GM18499 (cell line): ENCODE results near the gene NUP210L.
"Not testable (repeated sequence)": the region's sequence is repeated elsewhere in the genome, so short reads cannot be mapped to it uniquely, and the experiment has no call there.

Experiments used
- ATAC-seq: cut with Tn5 transposase; IDR thresholded peaks from one replicate; pipeline ENCODE4 v1.9.1; 2021; ENCODE audit warnings: moderate number of reproducible peaks; ENCODE audit not compliant: insufficient read depth, unreplicated experiment

NUP210L gene

GRCh38 chr1:154104433-154105082 lies 50.3 kb downstream of the NUP210L start:
- no peak for ATAC-seq

- not testable (repeated sequence) for ATAC-seq
These were observed 54.7 kb downstream of the NUP210L start for GRCh38 chr1:154100141-154100540.

- no peak for ATAC-seq
These were observed 57.0 kb downstream of the NUP210L start for GRCh38 chr1:154097873-154098272.

- ATAC-seq: no peak
These were observed 59.3 kb downstream of the NUP210L start for GRCh38 chr1:154095456-154096060.

- ATAC-seq: no peak
These were observed 60.5 kb downstream of the NUP210L start for GRCh38 chr1:154094411-154094810.

GRCh38 chr1:154093699-154094098 lies 61.2 kb downstream of the NUP210L start:
- ATAC-seq: no peak

- ATAC-seq: no peak
These were observed 63.2 kb downstream of the NUP210L start for GRCh38 chr1:154091706-154092105.

- ATAC-seq: no peak
These were observed 67.3 kb downstream of the NUP210L start for GRCh38 chr1:154087574-154087973.

GRCh38 chr1:154083057-154083456 lies 71.8 kb downstream of the NUP210L start:
- ATAC-seq: not testable (repeated sequence)

GRCh38 chr1:154081386-154082126 lies 73.3 kb downstream of the NUP210L start:
- ATAC-seq: no peak

- no peak for ATAC-seq
These were observed 78.5 kb downstream of the NUP210L start for GRCh38 chr1:154076413-154076812.

GRCh38 chr1:154075746-154076145 lies 79.1 kb downstream of the NUP210L start:
- ATAC-seq: no peak

GRCh38 chr1:154062309-154062708 lies 92.6 kb downstream of the NUP210L start:
- no peak for ATAC-seq

GRCh38 chr1:154047436-154047835 lies 107.4 kb downstream of the NUP210L start:
- ATAC-seq: not testable (repeated sequence)

- ATAC-seq: not testable (repeated sequence)
These were observed 121.2 kb downstream of the NUP210L start for GRCh38 chr1:154033697-154034096.

GRCh38 chr1:154019940-154020339 lies 134.9 kb downstream of the NUP210L start:
- no peak for ATAC-seq

GRCh38 chr1:154019269-154019668 lies 135.6 kb downstream of the NUP210L start:
- no peak for ATAC-seq

GRCh38 chr1:154014154-154014907 lies 140.5 kb downstream of the NUP210L start:
- ATAC-seq: no peak

- ATAC-seq: not testable (repeated sequence)
These were observed 142.3 kb downstream of the NUP210L start for GRCh38 chr1:154012543-154012942.

- ATAC-seq: no peak
These were observed 142.7 kb downstream of the NUP210L start for GRCh38 chr1:154012129-154012528.

GRCh38 chr1:154006136-154006535 lies 148.7 kb downstream of the NUP210L start:
- no peak for ATAC-seq
